ENCODE measurements around the gene COL18A1.

Gene COL18A1

GRCh38 chr21:45383111-45383614, 21.8 kb upstream of the COL18A1 start:
- no peak for DNase-seq (ENCODE audit: low read depth)

- no peak for DNase-seq (ENCODE audit: low read depth)
Observed at GRCh38 chr21:45383615-45384201, 21.3 kb upstream of the COL18A1 start.

DNA sequence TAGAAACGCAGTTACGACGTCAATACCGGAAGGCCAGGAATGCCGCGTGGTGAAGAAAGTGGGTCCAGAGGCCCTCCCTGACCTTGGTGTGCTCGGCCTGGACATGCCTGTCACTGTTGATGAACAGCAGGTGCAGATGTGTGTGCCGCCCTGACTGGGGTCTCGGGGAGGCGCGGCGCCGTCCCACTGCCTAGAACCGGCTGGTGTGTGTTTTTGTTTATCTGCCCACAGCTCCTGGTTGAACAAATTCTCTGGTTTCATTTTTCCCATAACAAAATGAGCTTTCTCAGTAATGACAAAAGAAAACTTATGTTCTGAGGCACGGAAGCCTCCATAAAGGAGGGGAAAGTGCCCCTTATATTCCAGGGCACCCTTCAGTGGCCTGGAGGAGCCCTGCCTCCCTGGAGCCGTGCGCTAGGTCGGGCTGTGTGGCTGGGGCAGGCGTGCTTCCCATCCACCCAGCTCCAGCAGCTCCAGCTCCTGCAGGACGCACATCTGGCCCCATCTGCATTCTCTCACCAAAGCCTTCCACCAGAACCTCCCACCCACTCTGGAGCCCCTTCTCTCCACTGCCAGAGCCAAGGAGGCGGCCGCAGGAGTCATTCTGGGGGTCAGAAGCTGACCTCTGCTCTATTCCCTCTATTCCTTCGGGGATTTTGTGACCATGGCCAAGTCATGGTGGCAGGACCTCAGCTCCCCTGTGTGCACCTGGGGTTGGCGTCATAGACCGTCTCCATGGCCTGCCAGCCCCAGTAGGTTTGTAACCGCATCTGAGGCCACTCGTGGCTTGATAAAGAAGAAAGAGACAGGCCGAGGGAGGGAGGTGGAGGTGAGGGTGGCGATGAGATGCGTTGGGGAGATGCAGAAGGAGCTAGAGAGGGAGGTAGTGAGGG, 20.1 kb upstream of the COL18A1 start:
- DNase-seq (ENCODE audit: low read depth) = no peak

- no peak for DNase-seq (ENCODE audit: low read depth)
Observed at GRCh38 chr21:45385549-45386050, 19.4 kb upstream of the COL18A1 start.

GRCh38 chr21:45386336-45386727, 18.6 kb upstream of the COL18A1 start:
- DNase-seq (ENCODE audit: low read depth) = no peak

DNA sequence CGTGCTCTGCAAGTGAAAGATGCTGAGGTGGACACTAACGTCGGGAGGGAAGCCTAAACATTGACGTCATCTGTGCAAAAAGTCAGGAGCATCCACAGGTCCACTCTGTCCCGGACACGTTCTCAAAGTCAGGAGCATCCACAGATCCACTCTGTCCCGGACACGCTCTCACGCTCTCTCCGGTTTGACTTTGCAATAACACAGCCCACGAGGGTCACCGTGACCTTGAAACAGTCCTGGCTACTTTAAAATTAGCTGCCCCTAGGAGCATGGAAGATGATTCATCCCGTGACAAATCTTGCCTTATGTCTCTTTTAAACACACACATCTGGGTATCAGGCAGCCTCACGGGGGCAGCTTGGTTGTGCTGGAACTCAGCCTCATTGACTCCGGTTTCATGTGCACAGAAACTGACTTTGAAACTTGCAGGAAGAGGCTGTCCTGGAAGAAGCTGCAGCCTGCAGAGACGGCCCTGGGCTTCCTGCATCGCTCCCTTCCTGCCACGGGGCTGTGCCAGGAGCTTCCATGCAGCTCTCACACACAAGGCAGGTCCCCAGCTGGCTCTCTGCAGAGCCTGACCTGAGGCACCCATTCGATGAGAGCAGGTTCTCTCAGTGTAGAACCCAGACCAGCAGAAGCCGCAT, 18.1 kb upstream of the COL18A1 start:
- DNase-seq (ENCODE audit: low read depth) = no peak

DNA sequence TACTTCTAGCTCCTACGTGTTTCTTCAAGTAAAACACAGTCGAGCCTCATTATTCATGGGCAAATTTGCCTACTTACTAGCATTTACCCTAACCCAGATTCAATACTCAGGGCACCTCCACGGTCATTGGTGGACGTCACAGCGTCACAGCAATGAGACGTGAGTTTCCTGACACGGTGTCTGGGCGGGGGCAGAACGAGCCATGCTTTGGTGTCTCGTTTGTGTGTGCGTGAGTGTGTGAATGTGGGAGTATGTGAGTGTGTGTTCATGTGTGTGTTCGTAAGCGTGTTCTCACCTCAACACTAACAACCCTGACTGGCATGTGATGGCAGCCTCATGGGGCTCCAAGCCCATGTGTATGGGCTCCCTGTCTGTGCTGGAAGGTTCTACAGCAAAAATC, 17.5 kb upstream of the COL18A1 start:
- no peak for DNase-seq (ENCODE audit: low read depth)

GRCh38 chr21:45388011-45388521, 16.9 kb upstream of the COL18A1 start:
- DNase-seq (ENCODE audit: low read depth) = no peak

DNA sequence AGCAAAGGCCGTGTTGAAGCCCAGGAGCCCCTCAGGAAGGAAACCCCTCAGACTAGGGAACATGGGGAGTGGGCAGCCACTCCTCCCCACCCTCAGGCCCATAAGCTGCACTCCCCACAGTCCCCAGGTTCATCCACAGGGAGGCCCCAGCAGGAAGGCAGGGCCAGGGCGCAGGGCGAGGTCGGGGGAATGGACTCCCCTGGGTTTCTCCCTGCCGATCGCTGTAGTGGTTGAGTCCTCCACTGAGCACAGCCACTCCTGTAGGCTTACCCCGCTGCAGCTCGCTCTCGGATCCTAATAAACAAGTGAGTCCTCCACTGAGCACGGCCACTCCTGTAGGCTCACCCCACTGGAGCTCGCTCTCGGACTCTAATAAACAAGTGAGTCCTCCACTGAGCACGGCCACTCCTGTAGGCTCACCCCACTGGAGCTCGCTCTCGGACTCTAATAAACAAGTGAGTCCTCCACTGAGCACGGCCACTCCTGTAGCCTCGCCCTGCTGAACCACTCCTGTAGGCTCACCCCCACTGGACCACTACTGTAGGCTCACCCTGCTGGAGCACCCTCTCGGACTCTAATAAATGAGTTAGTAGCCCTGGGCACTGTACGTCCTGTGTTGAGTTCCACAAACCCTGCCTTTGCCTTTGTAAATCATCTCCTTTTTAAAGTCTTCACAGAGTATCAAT, 16.2 kb upstream of the COL18A1 start:
- DNase-seq (ENCODE audit: low read depth) = no peak

DNA sequence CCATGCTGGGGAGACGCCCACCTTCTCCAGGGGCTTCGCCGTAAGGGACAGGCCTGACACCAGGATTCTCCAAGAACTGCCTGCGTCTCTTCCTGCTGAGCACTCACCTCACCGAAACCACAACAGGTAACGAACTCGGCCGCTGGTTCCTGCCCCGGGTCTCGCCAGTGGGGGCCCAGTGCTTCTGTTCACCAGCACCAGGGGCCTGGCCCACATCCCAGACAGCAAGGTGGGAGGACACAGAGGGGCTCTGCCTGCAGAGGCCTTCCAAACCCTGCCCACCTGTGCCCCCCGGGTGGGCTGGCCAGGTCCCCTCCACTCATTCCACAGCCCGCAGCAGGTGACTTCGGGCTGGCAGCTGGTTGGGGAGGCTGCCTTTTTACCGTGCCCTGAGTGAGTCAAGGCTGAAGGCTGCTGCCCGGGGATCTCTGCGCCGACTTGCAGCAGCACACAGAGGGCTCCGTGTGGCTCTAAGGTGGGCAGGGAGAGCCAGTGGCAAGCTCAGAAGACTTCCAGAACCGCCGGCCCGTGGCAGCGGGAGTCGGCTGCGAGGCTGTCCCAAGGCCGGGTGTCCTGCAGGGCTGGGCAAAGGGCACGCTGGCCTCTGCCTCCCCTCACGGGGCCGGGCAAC, 14.7 kb upstream of the COL18A1 start:
- DNase-seq (ENCODE audit: low read depth) = no peak

GRCh38 chr21:45390831-45391742, 13.9 kb upstream of the COL18A1 start:
- DNase-seq (ENCODE audit: low read depth) = no peak

DNA sequence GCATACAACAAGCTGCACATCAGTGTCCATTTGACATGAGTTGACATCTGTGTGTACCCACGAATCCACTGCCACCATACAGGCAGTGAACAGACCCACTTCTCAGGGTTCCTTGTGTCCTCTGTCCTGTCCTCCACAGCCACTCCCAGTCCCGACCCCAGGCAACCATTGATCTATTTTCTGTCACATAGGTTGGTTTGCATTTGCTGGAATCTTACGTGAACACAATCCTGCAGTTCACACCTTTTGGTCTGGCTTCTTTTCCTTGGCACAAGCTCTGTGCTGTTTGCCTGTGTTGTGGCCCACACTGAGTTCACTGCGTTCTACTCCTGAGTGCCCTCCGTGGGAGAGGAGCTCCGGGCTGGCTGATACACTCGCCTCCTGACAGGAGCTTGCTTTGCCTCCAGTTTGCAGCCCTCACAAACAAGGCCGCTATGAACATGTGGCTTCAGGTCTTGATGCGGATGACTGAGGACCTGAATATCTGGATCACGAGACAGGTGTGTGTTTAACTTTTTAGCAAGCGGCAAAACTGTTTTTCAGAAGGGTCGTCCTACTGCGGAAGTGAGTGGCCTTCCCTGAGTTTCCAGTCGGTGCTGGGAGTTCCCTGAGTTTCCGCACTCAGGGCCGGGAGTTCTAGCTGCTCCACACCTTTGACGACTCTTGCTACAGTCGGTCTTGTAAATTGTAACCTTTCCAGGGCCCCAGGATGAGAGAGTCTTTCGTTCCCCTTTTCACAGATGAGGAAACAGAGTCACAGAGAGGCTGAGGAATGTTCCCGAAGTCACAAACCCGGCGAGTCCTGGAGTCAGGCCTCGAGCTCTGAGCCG, 13.0 kb upstream of the COL18A1 start:
- no peak for DNase-seq (ENCODE audit: low read depth)

- DNase-seq (ENCODE audit: low read depth) = no peak
Observed at GRCh38 chr21:45392573-45392971, 12.4 kb upstream of the COL18A1 start.

DNA sequence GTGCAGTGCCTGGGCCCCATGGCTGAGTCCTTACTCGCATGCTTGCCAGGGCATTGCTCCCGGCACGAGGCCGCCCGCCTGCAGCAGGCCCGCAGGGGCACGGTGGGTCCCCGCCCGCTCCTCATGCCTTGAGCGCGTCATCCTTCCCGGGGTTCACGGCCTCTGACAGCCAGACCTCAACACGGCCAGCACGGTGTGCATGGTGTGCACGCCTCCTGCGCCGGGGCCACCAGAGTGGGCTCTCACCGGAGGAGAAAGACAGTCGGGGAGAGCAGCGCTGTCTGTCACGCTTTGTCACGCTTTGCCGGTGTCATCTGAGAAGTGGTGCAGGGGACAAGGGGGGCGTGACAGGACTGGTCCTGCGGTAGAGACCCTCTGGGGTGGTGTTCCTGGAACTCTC, 11.9 kb upstream of the COL18A1 start:
- DNase-seq (ENCODE audit: low read depth) = no peak

- DNase-seq (ENCODE audit: low read depth) = no peak
Observed at GRCh38 chr21:45393833-45394638, 10.9 kb upstream of the COL18A1 start.

GRCh38 chr21:45396620-45396995, 8.4 kb upstream of the COL18A1 start:
- no peak for DNase-seq (ENCODE audit: low read depth)

DNA sequence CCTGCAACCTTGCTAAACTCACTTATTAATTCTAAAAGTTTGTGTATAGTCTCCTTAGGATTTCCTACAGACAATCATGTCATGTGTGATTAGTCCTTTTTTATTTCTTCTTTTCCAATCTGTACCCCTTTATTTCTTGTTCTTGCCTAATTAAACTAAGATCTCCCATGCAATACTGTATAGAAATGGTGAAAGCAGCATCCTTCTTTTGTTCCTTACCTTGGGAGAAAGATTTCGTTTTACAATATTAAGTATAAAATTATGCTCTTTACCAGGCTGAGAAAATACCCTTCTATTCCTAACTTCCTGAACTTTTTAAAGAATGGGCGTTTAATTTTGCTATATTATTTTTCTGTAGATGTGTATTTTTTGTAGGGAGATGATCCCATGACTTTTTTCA, 7.6 kb upstream of the COL18A1 start:
- no peak for DNase-seq (ENCODE audit: low read depth)

- no peak for DNase-seq (ENCODE audit: low read depth)
Observed at GRCh38 chr21:45401054-45401518, 3.9 kb upstream of the COL18A1 start.

Data from stimulated activated CD8-positive, alpha-beta memory T cell treated with anti-CD3 and anti-CD28 coated beads, Interleukin-15, amount 100 ng/mL, for 1 hour (primary cell).